Stimulated activated CD8-positive, alpha-beta memory T cell treated with anti-CD3 and anti-CD28 coated beads, Interleukin-4, amount 100 ng/mL, for 48 hours (primary cell): ENCODE measurements around the gene IL18BP.

Experiments used
- DNase-seq: peaks from one replicate; pipeline ENCODE4 v3.0.0-alpha.2; 2020

IL18BP gene

DNA sequence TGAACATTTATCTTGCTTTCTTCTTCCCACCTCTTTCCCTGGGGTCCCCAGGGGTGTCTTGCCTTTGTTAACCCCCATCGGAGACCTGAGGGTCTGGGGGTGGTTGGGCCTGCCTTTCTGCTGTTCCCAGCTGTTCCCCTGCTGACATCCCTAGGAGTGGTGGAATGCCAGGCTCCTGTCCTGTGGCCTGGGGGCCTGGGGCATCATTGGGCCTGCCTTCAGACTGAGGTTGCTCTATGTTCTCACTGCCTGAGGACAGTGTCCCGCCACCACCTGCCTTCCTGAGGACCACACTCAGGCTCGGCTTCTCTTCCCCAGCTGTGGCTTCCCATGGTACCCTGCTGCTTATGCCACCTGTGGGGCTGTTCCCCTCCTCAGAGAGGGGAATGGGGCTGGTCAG is 1.1 kb upstream of the IL18BP start:
- no peak for DNase-seq

GRCh38 chr11:71998061-71998460 is 648 bp upstream of the IL18BP start:
- no peak for DNase-seq

GRCh38 chr11:71999362-71999761 is 653 bp downstream of the IL18BP start:
- no peak for DNase-seq

- no peak for DNase-seq
Observed at GRCh38 chr11:71999798-72000197, 1.1 kb downstream of the IL18BP start.

- DNase-seq, result no peak
Observed at GRCh38 chr11:72000202-72000867, 1.6 kb downstream of the IL18BP start.

- DNase-seq, result no peak
Observed at GRCh38 chr11:72001285-72001684, 2.6 kb downstream of the IL18BP start.

DNA sequence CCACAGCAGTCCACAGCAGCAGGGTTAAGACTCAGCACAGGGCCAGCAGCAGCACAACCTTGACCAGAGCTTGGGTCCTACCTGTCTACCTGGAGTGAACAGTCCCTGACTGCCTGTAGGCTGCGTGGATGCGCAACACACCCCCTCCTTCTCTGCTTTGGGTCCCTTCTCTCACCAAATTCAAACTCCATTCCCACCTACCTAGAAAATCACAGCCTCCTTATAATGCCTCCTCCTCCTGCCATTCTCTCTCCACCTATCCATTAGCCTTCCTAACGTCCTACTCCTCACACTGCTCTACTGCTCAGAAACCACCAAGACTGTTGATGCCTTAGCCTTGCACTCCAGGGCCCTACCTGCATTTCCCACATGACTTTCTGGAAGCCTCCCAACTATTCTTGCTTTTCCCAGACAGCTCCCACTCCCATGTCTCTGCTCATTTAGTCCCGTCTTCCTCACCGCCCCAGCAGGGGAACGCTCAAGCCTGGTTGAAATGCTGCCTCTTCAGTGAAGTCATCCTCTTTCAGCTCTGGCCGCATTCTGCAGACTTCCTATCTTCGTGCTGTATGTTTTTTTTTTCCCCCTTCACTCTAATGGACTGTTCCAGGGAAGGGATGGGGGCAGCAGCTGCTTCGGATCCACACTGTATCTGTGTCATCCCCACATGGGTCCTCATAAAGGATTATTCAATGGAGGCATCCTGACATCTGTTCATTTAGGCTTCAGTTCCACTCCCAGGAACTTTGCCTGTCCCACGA is 3.3 kb downstream of the IL18BP start:
- DNase-seq, result no peak

- no peak for DNase-seq
Observed at GRCh38 chr11:72002841-72003775, 4.4 kb downstream of the IL18BP start.

DNA sequence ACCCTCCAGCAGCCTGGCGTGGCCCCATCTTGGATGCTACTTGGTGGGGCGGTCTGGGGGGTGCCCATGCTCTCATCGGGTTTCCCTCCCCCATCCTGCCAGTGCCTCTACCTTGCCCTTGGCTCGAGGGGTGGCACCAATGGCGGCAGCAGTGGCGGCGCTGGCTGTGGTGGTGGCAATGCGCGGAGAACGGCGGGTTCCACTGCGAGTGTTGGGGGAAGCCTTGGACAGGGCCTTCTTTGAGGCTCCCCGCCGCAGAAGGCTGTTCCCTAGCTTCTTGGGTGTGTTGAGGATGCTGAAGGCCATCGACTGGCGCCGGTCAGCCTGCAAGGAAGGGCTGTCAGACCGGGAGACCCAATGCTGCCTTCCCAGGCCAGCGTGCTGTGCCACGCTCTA is 5.1 kb downstream of the IL18BP start:
- DNase-seq, result no peak

DNA sequence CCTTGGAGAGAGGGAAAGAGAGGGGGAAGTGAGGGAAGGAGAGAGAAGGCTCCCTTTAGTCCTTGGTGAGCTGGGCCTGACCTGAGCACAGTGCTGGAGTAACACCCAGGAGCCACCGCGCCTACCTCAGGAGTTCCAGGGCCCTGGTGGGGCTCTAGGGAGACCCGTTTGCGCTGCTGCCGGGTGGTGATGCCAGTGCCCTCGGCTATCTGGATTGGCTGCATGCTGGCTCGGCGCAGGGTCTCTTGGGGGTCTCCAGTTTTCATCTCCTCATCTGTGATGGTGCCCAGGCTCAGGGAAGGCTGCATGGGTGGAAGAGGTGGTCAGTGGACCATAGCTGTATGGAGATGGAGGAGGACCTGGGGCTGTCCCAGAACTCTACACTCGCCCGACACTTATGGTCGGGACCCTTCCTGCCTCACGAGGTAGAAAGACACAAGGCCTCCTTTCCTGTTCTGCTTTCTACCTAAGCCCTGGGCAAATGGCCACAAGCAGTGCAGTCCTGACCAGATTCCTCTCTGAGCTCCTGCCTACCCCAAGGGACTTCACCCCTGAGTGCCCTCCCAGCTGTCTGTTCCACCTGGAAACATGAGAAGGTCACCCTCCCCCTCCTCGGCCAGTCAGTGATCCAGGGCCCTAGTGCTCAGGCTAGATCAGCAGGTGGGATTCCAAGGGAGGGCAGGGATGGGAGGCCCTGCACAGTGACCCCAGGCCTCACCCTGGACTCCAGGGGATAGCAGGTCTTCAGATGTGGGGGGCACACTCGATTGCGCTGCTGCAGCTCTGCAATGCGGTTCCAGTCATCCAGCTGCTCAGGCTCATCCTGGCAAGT is 6.0 kb downstream of the IL18BP start:
- no peak for DNase-seq

DNA sequence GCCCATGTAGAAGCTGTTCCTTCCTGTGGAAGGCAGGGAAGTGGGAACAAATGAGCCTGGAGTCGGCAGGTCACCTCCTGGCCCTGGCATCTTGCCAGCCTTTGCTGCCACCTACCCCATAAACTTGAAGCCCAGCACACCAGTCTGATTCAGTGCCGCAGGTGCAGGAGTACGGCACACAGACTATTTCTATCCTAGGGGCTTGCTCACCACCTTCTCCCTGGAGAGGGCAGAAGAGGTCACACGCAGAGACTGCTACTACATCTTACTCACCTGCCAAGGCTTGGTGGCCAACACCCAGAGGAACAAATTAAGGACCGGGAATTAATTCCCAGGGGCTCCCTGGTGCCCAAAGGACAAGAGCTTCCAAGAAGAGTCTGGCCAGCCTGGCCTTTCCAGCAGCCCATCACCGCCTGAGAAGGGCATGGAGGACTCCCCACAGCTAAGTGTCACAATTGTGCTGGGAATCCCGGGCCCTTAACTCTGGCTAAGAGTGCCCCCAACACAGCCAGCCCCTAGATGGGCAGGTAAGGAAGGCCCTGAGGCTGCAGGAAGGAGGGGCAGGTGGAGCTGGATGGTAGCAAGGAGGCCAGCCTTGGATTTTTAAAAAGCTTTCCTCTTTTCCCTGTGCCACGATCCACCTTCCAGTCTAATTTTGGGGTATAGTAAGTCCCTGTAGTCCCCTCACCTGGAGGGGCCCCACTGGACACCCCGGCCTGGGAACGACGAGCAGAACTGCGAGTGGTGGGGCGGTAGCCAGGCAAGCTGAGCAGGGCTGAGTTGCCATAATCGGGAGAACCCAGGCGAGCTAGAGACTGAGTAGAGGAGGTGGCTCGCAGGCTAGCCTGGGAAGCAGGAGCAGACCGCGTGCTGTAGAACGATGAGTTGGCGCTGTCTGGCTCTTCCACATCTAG is 6.9 kb downstream of the IL18BP start:
- no peak for DNase-seq

GRCh38 chr11:72006309-72007088 is 7.8 kb downstream of the IL18BP start:
- no peak for DNase-seq

DNA sequence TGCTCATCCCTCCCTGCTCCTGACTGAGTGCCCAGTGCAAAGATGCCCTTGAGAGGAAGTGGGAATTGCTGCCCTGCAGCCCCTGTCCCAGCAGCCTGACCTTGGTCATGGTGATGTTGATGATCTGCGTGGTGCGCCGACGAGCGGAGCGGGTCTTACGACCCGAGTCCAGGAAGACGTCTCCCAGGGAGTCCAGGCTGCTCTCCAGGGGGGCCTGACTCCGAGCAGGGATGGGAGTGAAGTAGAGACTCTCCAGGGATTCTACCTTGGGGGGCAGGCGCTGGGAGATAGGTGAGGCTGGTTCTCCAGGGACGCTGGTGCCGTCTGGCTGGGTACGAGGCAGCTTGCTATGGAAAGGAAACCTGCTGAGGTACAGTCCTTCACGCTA is 8.4 kb downstream of the IL18BP start:
- no peak for DNase-seq

- no peak for DNase-seq
Observed at GRCh38 chr11:72007587-72007986, 8.9 kb downstream of the IL18BP start.

GRCh38 chr11:72008728-72009127 is 10.0 kb downstream of the IL18BP start:
- DNase-seq, result no peak

DNA sequence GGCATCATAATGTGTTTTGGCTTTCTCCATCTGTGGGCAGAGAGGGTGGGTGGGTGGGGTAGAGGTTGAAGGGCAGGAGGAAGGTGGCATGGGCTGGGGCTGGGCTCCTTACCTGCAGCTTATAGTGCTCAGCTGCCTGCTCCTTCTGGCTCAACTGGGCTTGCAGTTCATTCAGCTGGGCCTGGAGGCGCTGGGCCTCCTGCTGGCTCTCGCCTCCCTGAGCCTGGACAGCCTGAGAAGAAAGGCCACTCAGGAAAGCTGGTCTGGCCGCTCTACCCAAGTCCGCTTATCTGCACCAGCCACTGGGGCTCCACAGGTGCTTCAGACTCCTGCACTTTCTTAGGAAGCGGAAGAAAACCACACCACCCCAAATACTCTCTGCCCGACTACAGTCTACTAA is 10.4 kb downstream of the IL18BP start:
- no peak for DNase-seq

DNA sequence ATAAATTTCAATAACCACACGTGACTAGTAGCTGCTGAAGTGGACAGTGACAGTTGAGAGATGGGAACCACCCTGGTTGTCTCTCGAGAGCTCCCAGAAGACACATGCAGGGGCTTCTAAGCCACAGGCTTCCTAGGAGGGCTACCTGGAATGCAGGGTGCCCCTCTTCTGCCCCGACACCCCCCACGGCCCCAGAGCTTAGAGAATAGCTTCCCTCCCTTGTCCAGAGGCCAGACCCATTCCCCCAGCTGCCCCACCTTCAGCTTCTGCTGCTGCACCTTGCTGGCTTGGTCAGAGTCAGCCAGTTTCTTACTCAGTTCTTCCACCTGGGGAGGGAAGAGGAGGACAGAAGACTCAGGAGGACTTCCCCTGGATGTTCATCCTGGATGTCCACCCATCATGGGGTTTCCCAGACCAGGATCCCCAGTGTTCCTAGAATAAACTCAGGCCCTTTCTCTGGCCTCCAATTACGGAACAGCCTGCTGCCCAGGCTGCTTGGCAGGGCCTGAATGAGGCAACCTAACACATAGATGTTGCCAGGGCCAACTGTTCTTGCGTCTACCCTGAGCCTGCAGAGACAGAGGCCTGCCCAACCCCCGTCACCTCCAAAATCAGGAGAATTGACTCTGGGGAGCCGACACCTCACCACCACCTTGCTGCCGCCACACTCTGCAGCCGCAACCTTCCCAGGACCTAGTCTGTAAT is 12.0 kb downstream of the IL18BP start:
- no peak for DNase-seq

GRCh38 chr11:72012091-72012630 is 13.5 kb downstream of the IL18BP start:
- no peak for DNase-seq

- no peak for DNase-seq
Observed at GRCh38 chr11:72012897-72013721, 14.4 kb downstream of the IL18BP start.
